Upper lobe of left lung (tissue), 4 donors: ENCODE results near the gene DCST2.

Source experiments
- CTCF ChIP-seq, 6 experiments: fragments of 450-650 bp in 4 of 6; fragments of 200-600 bp in 2 of 6; sonication (generic) in 2 of 6; IDR thresholded peaks; one replicate each; pipeline ENCODE4 v1.5.1; 2016 to 2019; ENCODE audit warnings: antibody characterized with exemption in 6 of 6
- EP300 ChIP-seq, 4 donors: sonication (generic); formaldehyde crosslinking; IDR thresholded peaks; one replicate each; pipeline ENCODE4 v1.5.1; 2017; ENCODE audit warnings: antibody characterized with exemption in 4 of 4, control low read depth in 2 of 4
- POLR2A ChIP-seq, 4 donors: fragments of 450-650 bp; IDR thresholded peaks; one replicate each; pipeline ENCODE4 v1.5.1; 2016 to 2017; ENCODE audit warnings: antibody characterized with exemption in 4 of 4, mild to moderate bottlenecking in 2 of 4

DNA sequence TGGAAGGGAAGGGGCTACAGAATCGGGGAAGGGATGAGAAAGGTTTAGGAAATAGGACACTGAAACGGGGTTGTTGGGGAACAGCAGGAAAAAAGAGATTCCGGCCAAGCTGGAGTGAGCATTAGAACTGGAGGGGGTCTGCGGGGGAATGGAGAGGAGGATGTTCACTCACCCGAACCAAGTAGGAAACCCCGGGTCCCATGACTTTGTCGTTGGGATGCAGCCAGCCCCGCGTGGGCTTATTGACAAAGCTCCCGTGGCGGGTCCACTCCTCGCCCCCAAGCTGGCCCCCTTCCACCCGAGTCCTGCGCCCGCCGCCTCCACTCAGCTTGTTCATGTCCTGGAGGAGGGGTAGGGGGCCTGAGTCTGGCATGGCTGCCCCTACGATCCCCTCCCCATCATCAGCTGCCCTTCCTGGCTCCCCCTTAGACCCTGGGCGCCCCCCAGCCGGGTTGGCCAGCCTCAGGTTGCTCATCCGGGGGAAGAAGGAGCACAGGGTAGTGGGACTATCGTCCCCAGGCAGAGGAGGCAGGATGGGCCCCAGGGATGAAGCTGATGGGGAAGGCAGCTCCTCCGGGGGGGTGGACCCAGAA is 63.6 kb downstream of the DCST2 start:
- no peak for TF ChIP-seq CTCF (IDR thresholded peaks at IDR 0.05)
- TF ChIP-seq POLR2A (IDR thresholded peaks at IDR 0.05): no peak
- no peak for TF ChIP-seq EP300 (IDR thresholded peaks at IDR 0.05)
